MV-4-11 (cell line): ENCODE results near the gene PPP2R5D.
A peak's percentile ranks its signal among the peaks of the same experiment; 100 is the strongest.
"Not testable (repeated sequence)": the region's sequence is repeated elsewhere in the genome, so short reads cannot be mapped to it uniquely, and the experiment has no call there.

Experiments
- DNase-seq: peaks from one replicate; lab custom pipeline; 2025; lab: John Stamatoyannopoulos, UW

Gene PPP2R5D

GRCh38 chr6:42996513-42996912 lies 12.1 kb downstream of the PPP2R5D start:
- no peak for DNase-seq

GRCh38 chr6:42998205-42998604 lies 13.8 kb downstream of the PPP2R5D start:
- not testable (repeated sequence) for DNase-seq

GRCh38 chr6:43001843-43002242 lies 17.5 kb downstream of the PPP2R5D start:
- no peak for DNase-seq

GRCh38 chr6:43005844-43006243 lies 21.5 kb downstream of the PPP2R5D start:
- no peak for DNase-seq

GRCh38 chr6:43006251-43006650 lies 21.9 kb downstream of the PPP2R5D start:
- no peak for DNase-seq

GRCh38 chr6:43007126-43007525 lies 22.8 kb downstream of the PPP2R5D start:
- DNase-seq, result no peak

GRCh38 chr6:43009124-43009523 lies 24.8 kb downstream of the PPP2R5D start:
- peak; percentile 24 for DNase-seq

- DNase-seq, result no peak
These were observed 26.8 kb downstream of the PPP2R5D start for GRCh38 chr6:43011207-43011606.

- no peak for DNase-seq
These were observed 28.0 kb downstream of the PPP2R5D start for GRCh38 chr6:43012364-43012763.

GRCh38 chr6:43013097-43013842 lies 28.9 kb downstream of the PPP2R5D start:
- peak; percentile 48 for DNase-seq

- peak; percentile 100 for DNase-seq
These were observed 29.6 kb downstream of the PPP2R5D start, which contains the start of the genes KLHDC3 and MEA1 for GRCh38 chr6:43013843-43014433. KLHDC3 (plus strand) TSS chr6:43014249; CDS start chr6:43017193, 2,944 bp downstream. MEA1 (minus strand) TSS chr6:43013946; CDS start chr6:43013813, 133 bp downstream.

GRCh38 chr6:43014434-43014909 lies 30.1 kb downstream of the PPP2R5D start:
- DNase-seq, result no peak

- no peak for DNase-seq
These were observed 32.0 kb downstream of the PPP2R5D start for GRCh38 chr6:43016176-43016942.

- no peak for DNase-seq
These were observed 32.6 kb downstream of the PPP2R5D start for GRCh38 chr6:43016943-43017334.

GRCh38 chr6:43019152-43019551 lies 34.8 kb downstream of the PPP2R5D start:
- no peak for DNase-seq

- DNase-seq, result no peak
These were observed 35.8 kb downstream of the PPP2R5D start for GRCh38 chr6:43020052-43020705.

GRCh38 chr6:43020847-43021246 lies 36.5 kb downstream of the PPP2R5D start:
- DNase-seq, result no peak

- peak; percentile 71 for DNase-seq
These were observed 37.1 kb downstream of the PPP2R5D start, which contains the start of gene RRP36 for GRCh38 chr6:43021270-43022047. RRP36 (plus strand) TSS chr6:43021623; CDS start chr6:43021655, 32 bp downstream.

- no peak for DNase-seq
These were observed 40.1 kb downstream of the PPP2R5D start for GRCh38 chr6:43024436-43024835.

GRCh38 chr6:43026365-43026764 lies 42.0 kb downstream of the PPP2R5D start:
- no peak for DNase-seq

GRCh38 chr6:43029120-43029519 lies 44.8 kb downstream of the PPP2R5D start:
- DNase-seq, result no peak
